Suprapubic skin (tissue), 4 donors: Measurements from ENCODE around the gene ARHGEF11.

Experiments
- EP300 ChIP-seq: sonication (generic); formaldehyde crosslinking; IDR thresholded peaks from one replicate; pipeline ENCODE4 v1.6.1; 2017; ENCODE audit warnings: antibody characterized with exemption
- POLR2A ChIP-seq, 2 donors: fragments of 450-650 bp; IDR thresholded peaks; one replicate each; pipeline ENCODE4 v1.6.1; 2017; ENCODE audit warnings: antibody characterized with exemption in 2 of 2, mild to moderate bottlenecking in 2 of 2, moderate library complexity in 2 of 2
- POLR2AphosphoS5 ChIP-seq, 3 donors: sonication (generic); formaldehyde crosslinking; IDR thresholded peaks; one replicate each; pipeline ENCODE4 v1.6.1; 2017; ENCODE audit warnings: antibody characterized with exemption in 3 of 3
- TF ChIP-seq, protein P1 (sequence below), 2 donors: fragments of 200-600 bp in 1 of 2; fragments of 450-650 bp in 1 of 2; sonication (generic) in 1 of 2; IDR thresholded peaks; one replicate each; pipeline ENCODE4 v1.5.1; 2016 to 2019; ENCODE audit warnings: antibody characterized with exemption in 2 of 2, mild to moderate bottlenecking in 1 of 2, moderate library complexity in 1 of 2

DNA sequence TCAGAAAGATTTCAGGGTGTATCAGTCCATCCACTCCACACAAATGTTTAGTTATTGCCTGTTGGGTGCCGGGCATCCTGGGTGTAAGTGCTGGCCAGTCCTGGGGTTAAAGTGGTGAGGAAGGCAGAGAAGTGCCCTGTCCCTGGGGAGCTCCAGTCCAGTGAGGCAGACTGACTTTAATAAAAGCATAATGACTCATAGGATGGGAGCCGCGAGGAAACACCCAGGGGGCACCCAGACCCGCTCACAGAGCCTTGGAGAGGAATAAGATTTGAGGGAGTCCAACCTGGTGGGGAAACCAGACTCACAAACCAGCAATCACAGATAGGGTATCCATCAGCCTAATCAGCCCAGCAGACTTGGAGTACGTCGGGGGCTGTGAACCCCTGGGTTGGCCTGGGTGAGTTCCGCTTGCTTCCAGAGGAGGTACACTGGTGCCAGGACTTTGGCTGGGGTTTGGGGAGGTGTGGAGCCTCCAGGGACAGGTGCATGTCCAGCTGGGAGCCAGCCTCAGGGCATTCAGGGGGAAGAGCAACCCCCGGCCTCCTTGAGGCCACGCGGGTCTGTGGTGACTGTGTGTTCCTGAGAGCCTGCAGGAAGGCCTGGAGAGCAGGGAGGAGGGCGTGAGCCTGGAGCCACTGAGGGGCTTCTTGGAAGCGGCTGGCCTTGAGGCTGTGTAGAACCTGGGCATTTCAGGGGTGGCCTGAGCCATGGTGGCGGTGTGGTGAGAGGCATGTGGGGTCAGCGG, 148.3 kb downstream of the ARHGEF11 start:
- TF ChIP-seq, protein P1, sequence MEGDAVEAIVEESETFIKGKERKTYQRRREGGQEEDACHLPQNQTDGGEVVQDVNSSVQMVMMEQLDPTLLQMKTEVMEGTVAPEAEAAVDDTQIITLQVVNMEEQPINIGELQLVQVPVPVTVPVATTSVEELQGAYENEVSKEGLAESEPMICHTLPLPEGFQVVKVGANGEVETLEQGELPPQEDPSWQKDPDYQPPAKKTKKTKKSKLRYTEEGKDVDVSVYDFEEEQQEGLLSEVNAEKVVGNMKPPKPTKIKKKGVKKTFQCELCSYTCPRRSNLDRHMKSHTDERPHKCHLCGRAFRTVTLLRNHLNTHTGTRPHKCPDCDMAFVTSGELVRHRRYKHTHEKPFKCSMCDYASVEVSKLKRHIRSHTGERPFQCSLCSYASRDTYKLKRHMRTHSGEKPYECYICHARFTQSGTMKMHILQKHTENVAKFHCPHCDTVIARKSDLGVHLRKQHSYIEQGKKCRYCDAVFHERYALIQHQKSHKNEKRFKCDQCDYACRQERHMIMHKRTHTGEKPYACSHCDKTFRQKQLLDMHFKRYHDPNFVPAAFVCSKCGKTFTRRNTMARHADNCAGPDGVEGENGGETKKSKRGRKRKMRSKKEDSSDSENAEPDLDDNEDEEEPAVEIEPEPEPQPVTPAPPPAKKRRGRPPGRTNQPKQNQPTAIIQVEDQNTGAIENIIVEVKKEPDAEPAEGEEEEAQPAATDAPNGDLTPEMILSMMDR (IDR thresholded peaks at IDR 0.05) = no peak
- TF ChIP-seq POLR2A (IDR thresholded peaks at IDR 0.05) (no peak), EP300 (no peak), POLR2AphosphoS5 (IDR thresholded peaks at IDR 0.05) (no peak)
